WTC11 (cell line): ENCODE measurements around the gene HDGFL2. TPM values are rescaled to one million over a fixed set of nuclear protein-coding genes. Genes with fewer than 3 reads are reported as not detected.

ENCODE experiments used
- ATAC-seq: fragments of 200-7000 bp; cut with Tn5 transposase; 2 replicates; pipeline ENCODE4 v1.10.0; 2021; ENCODE audit warnings: mild to moderate bottlenecking, moderate library complexity
- CTCF ChIA-PET: fragments of 300-600 bp; sonication (Branson Sonifier 250); formaldehyde crosslinking; loops from one replicate; lab custom pipeline; 2021; ENCODE audit warnings: antibody characterized with exemption; lab: Charles Lee
- POLR2A ChIA-PET: fragments of 350-600 bp; sonication (Branson Sonifier 250); formaldehyde crosslinking; loops from one replicate; lab custom pipeline; 2021; ENCODE audit warnings: antibody characterized with exemption; lab: Charles Lee
- DNase-seq: peaks from one replicate; pipeline ENCODE4 v3.0.0; 2021; ENCODE audit warnings: low spot score
- H3K27ac Mint-ChIP-seq: 2 replicates; pipeline ENCODE4 v1.8.0; 2021; ENCODE audit warnings: mixed read lengths
- H3K27me3 Mint-ChIP-seq: 2 replicates; pipeline ENCODE4 v1.8.0; 2021; ENCODE audit warnings: low read depth, mild to moderate bottlenecking, moderate library complexity, mixed read lengths
- H3K36me3 Mint-ChIP-seq: 2 replicates; pipeline ENCODE4 v1.8.0; 2021; ENCODE audit warnings: mixed read lengths
- H3K4me1 Mint-ChIP-seq: 2 replicates; pipeline ENCODE4 v1.8.0; 2022; ENCODE audit warnings: mixed read lengths
- H3K4me3 Mint-ChIP-seq: 2 replicates; pipeline ENCODE4 v1.8.0; 2021; ENCODE audit warnings: mild to moderate bottlenecking, moderate library complexity, mixed read lengths
- H3K9me3 Mint-ChIP-seq: 2 replicates; pipeline ENCODE4 v1.8.0; 2021; ENCODE audit warnings: mixed read lengths
- ATF1 ChIP-seq: sonication (generic); formaldehyde crosslinking; IDR thresholded peaks from 2 replicates; pipeline ENCODE4 v1.8.1; 2023; ENCODE audit warnings: mild to moderate bottlenecking, moderate library complexity, missing genetic modification reagents
- CREM ChIP-seq: sonication (generic); formaldehyde crosslinking; IDR thresholded peaks from 2 replicates; pipeline ENCODE4 v1.8.1; 2022; ENCODE audit warnings: mild to moderate bottlenecking, missing genetic modification reagents, moderate library complexity
- EMX1 ChIP-seq: fragments of 250-450 bp; sonication (Bioruptor Pico); IDR thresholded peaks from 2 replicates; pipeline ENCODE4 v1.8.0; 2021; ENCODE audit warnings: mild to moderate bottlenecking
- FOXJ3 ChIP-seq: sonication (generic); formaldehyde crosslinking; IDR thresholded peaks from 2 replicates; pipeline ENCODE4 v1.9.0; 2021; ENCODE audit warnings: missing genetic modification reagents, mild to moderate bottlenecking, borderline replicate concordance
- HMGXB4 ChIP-seq: sonication (generic); formaldehyde crosslinking; IDR thresholded peaks from 2 replicates; pipeline ENCODE4 v1.8.1; 2023; ENCODE audit warnings: mild to moderate bottlenecking, moderate library complexity, missing genetic modification reagents
- IRF2 ChIP-seq: sonication (generic); formaldehyde crosslinking; IDR thresholded peaks from 2 replicates; pipeline ENCODE4 v1.8.0; 2022; ENCODE audit warnings: low read depth, missing genetic modification reagents, borderline replicate concordance
- JUN ChIP-seq: sonication (generic); formaldehyde crosslinking; IDR thresholded peaks from 2 replicates; pipeline ENCODE4 v1.8.0; 2023; ENCODE audit warnings: mild to moderate bottlenecking, missing genetic modification reagents
- OVOL2 ChIP-seq: fragments of 250-450 bp; sonication (Bioruptor Pico); IDR thresholded peaks from 2 replicates; pipeline ENCODE4 v1.9.0; 2021; ENCODE audit warnings: mild to moderate bottlenecking, borderline replicate concordance
- PREB ChIP-seq: sonication (generic); formaldehyde crosslinking; IDR thresholded peaks from 2 replicates; pipeline ENCODE4 v1.8.1; 2022; ENCODE audit warnings: mild to moderate bottlenecking, missing genetic modification reagents, moderate library complexity, borderline replicate concordance
- SOX15 ChIP-seq: fragments of 250-450 bp; sonication (Bioruptor Pico); IDR thresholded peaks from 2 replicates; pipeline ENCODE4 v1.9.0; 2021; ENCODE audit warnings: mild to moderate bottlenecking
- TP53 ChIP-seq: sonication (generic); formaldehyde crosslinking; IDR thresholded peaks from 2 replicates; pipeline ENCODE4 v1.8.1; 2023; ENCODE audit warnings: mild to moderate bottlenecking, missing genetic modification reagents
- ZNF138 ChIP-seq: sonication (generic); formaldehyde crosslinking; conservative IDR thresholded peaks from 2 replicates; pipeline ENCODE4 v1.8.1; 2022; ENCODE audit warnings: mild to moderate bottlenecking, moderate library complexity, missing genetic modification reagents
- ZNF219 ChIP-seq: sonication (generic); formaldehyde crosslinking; IDR thresholded peaks from 2 replicates; pipeline ENCODE4 v1.8.0; 2023; ENCODE audit warnings: missing genetic modification reagents, mild to moderate bottlenecking, borderline replicate concordance
- ZNF263 ChIP-seq: sonication (generic); formaldehyde crosslinking; IDR thresholded peaks from 2 replicates; pipeline ENCODE4 v1.8.1; 2022; ENCODE audit warnings: low read depth, mild to moderate bottlenecking, moderate library complexity, missing genetic modification reagents
- ZNF281 ChIP-seq: sonication (generic); formaldehyde crosslinking; IDR thresholded peaks from 2 replicates; pipeline ENCODE4 v1.8.0; 2023; ENCODE audit warnings: mild to moderate bottlenecking, missing genetic modification reagents
- ZNF423 ChIP-seq: fragments of 250-450 bp; sonication (Bioruptor Pico); IDR thresholded peaks from 2 replicates; pipeline ENCODE4 v2.1.2; 2022; ENCODE audit warnings: mild to moderate bottlenecking, moderate library complexity
- total RNA-seq: library from RNA; stranded (reverse); gene quantifications from 3 replicates; pipeline ENCODE4 v1.2.3, GENCODE V29; 2021
- TF ChIP-seq, protein P1 (sequence below): sonication (generic); formaldehyde crosslinking; IDR thresholded peaks from 2 replicates; pipeline ENCODE4 v1.8.1; 2023; ENCODE audit warnings: mild to moderate bottlenecking, missing genetic modification reagents, moderate library complexity
- TF ChIP-seq, protein P2 (sequence below): sonication (generic); formaldehyde crosslinking; IDR thresholded peaks from 2 replicates; pipeline ENCODE4 v1.8.0; 2022; ENCODE audit warnings: mild to moderate bottlenecking, missing genetic modification reagents

Gene HDGFL2
- total RNA-seq, 1 experiment from 2014 or later, result 115 TPM

DNA sequence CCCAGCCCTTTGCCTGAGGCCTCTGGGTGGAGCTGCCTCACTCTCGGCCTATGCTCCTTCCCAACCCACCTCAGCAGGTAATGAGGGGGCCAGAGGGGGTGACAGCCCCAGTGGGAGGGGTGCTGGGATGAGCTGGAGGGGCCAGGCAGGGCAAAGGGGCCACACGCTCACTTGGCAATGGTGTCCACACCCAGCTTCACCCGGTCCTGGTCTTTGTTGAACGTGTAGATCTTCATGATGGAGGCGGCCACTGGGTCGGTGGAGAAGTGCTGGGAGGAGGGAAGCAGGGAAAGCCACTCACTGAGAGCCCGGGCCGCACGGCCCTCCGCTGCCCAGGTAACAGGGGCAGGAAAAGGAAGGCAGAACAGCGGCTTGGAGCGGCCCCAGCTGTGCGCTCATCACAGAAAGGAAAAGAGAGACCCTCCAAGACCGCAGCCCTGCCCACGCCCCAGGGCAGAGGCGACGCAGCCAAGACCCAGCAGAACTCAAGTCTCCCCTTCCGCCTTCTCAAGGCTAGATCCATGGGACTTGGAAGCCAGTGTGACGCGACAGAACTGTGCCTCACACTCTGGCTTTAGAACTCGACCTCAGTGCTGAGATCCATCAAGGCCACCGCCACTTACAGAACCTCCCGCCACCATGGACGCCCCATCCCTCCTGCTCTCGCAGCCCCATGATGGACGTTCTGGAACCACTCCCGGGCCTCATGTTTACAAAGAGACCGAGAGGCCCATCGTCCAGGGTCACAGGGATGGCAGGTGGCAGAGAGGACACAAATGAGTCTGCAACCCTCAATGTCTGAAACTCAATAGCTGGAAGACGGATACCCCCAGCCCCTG is 23.7 kb upstream of the HDGFL2 start:
- Mint-ChIP-seq H3K36me3 (peaks cover 13% of the 10 kb centered on the region), H3K4me1 (0 out of 2 replicates have a peak, but pooled peaks cover 3% of the 10 kb centered on the region), H3K27ac (no peak overlapping the region), H3K4me3 (no peak overlapping the region), H3K27me3 (no peaks in the 10 kb centered on the region), H3K9me3 (no peaks in the 10 kb centered on the region)
- ChIA-PET CTCF (interaction anchor here (0.9 to 1.8 kb wide), 4 partner anchors 26 to 77 kb away, joined by 3 to 7 read pairs (median 4); no protein-coding TSS in a partner anchor), POLR2A (interaction anchor here (0.5 to 1.6 kb wide), 4 partner anchors 12 to 1143 kb away, joined by 3 to 6 read pairs (median 5); no protein-coding TSS in a partner anchor)
- no peak for TF ChIP-seq SOX15
- no peak for TF ChIP-seq JUN (CRISPR knock-in tag)
- ATAC-seq (no peak), DNase-seq (no peak)

GRCh38 chr19:4449022-4449638 is 23.0 kb upstream of the HDGFL2 start:
- TF ChIP-seq TP53 (CRISPR knock-in tag), result no peak
- TF ChIP-seq ATF1 (CRISPR knock-in tag), result no peak
- Mint-ChIP-seq H3K9me3 (no peaks in the 10 kb centered on the region), H3K4me3 (no peak overlapping the region), H3K4me1 (0 out of 2 replicates have a peak, but pooled peaks cover 3% of the 10 kb centered on the region), H3K36me3 (peaks cover 13% of the 10 kb centered on the region), H3K27me3 (no peaks in the 10 kb centered on the region), H3K27ac (no peak overlapping the region)
- DNase-seq, result no peak
- ChIA-PET CTCF (interaction anchor here (0.8 to 1.7 kb wide), 5 partner anchors 12 to 46 kb away, joined by 3 to 5 read pairs (median 3); partner anchors contain the start of gene HDGFL2), POLR2A (interaction anchor here (0.6 kb wide), 1 partner anchor 1144 kb away, joined by 6 read pairs; no protein-coding TSS in a partner anchor)
- ATAC-seq, result peak; percentile 14

GRCh38 chr19:4449639-4450028 is 22.5 kb upstream of the HDGFL2 start:
- TF ChIP-seq HMGXB4 (CRISPR knock-in tag) (no peak), OVOL2 (CRISPR knock-in tag) (no peak), ZNF138 (CRISPR knock-in tag) (no peak), ZNF423 (CRISPR knock-in tag) (no peak), CREM (CRISPR knock-in tag) (no peak), PREB (CRISPR knock-in tag) (no peak), EMX1 (CRISPR knock-in tag) (no peak), FOXJ3 (CRISPR knock-in tag) (no peak), IRF2 (no peak), ZNF281 (CRISPR knock-in tag) (no peak), ZNF263 (no peak), ZNF219 (no peak)
- TF ChIP-seq, protein P1, sequence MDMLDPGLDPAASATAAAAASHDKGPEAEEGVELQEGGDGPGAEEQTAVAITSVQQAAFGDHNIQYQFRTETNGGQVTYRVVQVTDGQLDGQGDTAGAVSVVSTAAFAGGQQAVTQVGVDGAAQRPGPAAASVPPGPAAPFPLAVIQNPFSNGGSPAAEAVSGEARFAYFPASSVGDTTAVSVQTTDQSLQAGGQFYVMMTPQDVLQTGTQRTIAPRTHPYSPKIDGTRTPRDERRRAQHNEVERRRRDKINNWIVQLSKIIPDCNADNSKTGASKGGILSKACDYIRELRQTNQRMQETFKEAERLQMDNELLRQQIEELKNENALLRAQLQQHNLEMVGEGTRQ (CRISPR knock-in tag), result no peak
- TF ChIP-seq, protein P2, sequence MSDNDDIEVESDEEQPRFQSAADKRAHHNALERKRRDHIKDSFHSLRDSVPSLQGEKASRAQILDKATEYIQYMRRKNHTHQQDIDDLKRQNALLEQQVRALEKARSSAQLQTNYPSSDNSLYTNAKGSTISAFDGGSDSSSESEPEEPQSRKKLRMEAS (CRISPR knock-in tag), result no peak
- ATAC-seq, result no peak
- no peak for DNase-seq
- Mint-ChIP-seq H3K9me3 (no peaks in the 10 kb centered on the region), H3K27me3 (no peaks in the 10 kb centered on the region), H3K4me3 (no peak overlapping the region), H3K27ac (0 out of 2 replicates have a peak overlapping the region, but pooled peaks have one; percentile 60), H3K4me1 (0 out of 2 replicates have a peak, but pooled peaks cover 3% of the 10 kb centered on the region), H3K36me3 (peaks cover 13% of the 10 kb centered on the region)
- ChIA-PET CTCF (interaction anchor here (0.8 to 1.7 kb wide), 5 partner anchors 11 to 46 kb away, joined by 3 to 5 read pairs (median 3); partner anchors contain the start of gene HDGFL2), POLR2A (interaction anchor here (0.6 kb wide), 1 partner anchor 65 kb away, joined by 3 read pairs; no protein-coding TSS in a partner anchor)
